HG03139 (cell line): ENCODE data around the gene LIPC.

Experiments used
- ATAC-seq: cut with Tn5 transposase; IDR thresholded peaks from one replicate; pipeline ENCODE4 v1.9.1; 2021; ENCODE audit not compliant: unreplicated experiment

The LIPC gene

GRCh38 chr15:58530056-58530590, 98.3 kb downstream of the LIPC start:
- ATAC-seq: no peak

DNA sequence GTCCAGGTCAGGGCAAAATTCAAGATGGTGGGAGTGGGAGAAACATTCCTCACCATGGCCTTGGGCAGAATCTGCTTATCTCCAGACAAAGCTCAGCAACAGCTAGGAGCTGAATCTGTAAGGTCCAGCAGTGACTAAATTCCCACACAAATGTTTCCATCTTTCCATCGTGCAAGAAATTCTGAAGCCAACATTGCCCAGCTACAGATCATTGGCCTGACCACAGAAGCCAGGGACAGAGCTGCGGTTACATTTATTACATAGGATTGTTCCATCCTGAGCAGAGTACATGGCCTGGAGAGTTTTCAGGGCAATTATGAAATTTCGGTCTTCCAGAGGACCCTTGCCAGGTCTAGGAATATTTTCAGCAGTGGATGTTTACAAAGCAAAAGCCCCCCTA, 100.3 kb downstream of the LIPC start:
- no peak for ATAC-seq

- no peak for ATAC-seq
Observed at GRCh38 chr15:58534556-58534955, 102.8 kb downstream of the LIPC start.

DNA sequence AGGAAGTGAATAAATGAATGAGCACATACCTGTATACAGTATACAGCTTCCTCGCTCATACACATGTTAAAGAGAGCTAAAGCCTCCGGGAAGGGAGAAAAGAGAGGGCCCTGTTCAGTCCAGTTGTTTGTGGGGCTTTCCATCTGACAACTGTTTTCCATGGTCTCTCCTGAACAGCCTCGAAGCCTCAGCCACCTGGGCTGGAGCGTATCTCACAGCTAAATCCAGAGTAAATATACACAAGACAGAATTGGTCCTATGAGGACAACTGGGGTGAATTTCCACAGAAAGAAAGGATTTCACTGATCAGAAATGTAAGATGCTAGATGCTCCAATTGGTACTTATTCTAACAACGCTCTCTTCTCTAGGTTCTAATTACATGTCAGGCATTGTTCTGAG, 103.5 kb downstream of the LIPC start:
- no peak for ATAC-seq

GRCh38 chr15:58535894-58536293, 104.1 kb downstream of the LIPC start:
- ATAC-seq: no peak

DNA sequence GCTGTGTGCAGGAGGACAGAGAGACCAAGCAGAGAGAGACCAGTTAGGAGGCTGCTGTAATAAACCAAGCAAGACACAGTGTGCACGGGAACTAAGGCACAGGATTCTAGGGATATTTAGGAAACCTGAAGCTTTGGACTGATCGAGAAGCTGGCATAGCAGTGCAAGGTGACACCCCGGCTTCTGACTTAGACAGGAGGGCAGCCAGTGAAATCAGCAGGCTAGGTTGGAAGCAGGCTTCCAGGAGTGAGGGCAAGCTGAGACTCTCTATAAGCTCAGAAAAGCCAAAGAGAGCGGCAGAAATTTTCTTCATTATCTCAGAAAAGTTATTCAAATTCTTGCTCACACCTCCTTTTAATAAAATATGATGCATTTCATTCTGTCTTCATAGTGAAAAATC, 104.6 kb downstream of the LIPC start:
- no peak for ATAC-seq

DNA sequence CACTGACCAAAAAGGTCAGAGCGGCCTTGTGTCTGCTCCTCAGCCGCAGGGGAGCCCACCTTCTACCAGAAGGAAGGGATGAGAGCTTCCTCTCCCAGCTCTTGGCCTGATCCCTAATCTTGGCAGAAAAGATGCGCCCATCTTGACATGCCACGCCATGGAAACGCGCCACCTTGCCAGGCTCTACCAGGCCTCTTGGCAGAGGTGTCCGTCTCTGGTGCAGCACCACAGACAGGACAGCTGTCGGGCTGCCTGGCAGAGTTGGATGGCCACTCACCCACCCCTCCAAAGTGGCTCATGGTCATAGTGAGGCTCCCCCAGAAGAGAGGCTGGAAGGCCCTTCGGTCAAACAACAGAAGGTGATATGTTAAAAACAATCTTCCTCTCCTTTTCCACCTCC, 105.2 kb downstream of the LIPC start:
- no peak for ATAC-seq

GRCh38 chr15:58538225-58538727, 106.5 kb downstream of the LIPC start:
- ATAC-seq: no peak

DNA sequence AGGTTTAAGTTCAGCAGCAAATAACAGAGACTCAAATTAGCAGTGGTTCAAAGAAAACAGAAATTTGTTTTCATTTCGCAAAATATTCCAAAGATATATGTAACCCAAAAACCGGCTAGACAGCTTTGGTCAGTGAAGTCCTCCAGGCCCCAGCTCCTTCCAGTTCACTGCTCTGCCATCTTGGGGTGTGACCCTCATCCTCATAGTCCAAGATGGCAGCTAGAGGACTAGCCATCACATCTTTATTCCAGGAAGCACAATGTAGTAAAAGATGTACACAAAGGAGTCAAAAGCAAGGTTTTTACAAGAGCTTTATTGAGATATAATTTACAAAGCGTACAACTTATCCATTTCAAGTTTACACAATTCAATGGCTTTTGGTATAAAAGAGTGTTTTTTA, 107.1 kb downstream of the LIPC start:
- no peak for ATAC-seq

DNA sequence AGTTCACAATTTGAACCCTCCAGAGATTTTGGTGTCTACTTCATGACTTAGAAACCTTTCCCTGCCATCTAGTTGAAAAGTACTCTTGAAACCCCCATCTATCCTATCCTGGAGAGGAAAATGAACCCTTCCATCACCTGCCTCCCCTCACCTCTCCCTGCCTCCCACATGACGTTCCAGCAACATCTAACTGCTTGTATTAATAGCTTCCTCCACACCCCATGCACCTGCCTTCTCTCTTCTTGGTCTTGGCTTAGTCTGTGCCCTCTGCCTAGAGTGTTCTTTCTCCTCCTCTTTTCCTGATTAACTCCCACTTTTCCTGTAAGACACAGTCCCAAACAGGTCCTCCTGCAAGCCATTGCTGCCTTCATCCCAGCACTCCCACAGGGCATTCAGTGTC, 107.8 kb downstream of the LIPC start:
- ATAC-seq: no peak

- no peak for ATAC-seq
Observed at GRCh38 chr15:58541410-58542087, 109.8 kb downstream of the LIPC start.

DNA sequence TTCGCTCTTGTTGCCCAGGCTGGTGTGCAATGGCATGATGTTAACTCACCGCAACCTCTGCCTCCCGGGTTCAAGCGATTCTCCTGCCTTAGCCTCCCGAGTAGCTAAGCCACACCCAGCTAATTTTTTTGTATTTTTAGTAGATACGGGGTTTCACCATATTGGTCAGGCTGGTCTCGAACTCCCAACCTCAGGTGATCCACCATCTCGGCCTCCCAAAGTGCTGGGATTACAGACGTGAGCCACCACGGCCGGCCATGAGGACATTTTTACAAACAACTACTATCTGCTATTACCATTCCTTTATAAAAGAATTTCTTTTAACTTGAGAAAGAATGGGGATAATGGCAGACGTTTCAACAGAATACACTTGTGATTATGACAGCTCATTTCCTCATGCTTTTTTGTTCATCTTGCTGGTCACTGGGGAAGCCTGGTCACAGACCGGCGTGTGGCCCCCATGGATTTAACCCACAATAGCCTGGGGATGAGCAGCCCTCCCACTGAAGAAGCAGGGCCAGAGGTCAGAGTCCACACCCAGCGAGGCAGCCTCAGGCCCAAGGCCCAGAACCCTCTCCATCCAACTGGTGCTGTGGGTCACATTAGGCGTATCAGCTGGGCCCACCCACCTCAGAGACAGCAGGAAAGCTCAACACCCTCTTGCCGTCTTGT, 112.0 kb downstream of the LIPC start:
- no peak for ATAC-seq

GRCh38 chr15:58544756-58545155, 113.0 kb downstream of the LIPC start:
- ATAC-seq: no peak

- ATAC-seq: no peak
Observed at GRCh38 chr15:58545307-58546065, 113.7 kb downstream of the LIPC start.

GRCh38 chr15:58546066-58546591, 114.3 kb downstream of the LIPC start:
- no peak for ATAC-seq

DNA sequence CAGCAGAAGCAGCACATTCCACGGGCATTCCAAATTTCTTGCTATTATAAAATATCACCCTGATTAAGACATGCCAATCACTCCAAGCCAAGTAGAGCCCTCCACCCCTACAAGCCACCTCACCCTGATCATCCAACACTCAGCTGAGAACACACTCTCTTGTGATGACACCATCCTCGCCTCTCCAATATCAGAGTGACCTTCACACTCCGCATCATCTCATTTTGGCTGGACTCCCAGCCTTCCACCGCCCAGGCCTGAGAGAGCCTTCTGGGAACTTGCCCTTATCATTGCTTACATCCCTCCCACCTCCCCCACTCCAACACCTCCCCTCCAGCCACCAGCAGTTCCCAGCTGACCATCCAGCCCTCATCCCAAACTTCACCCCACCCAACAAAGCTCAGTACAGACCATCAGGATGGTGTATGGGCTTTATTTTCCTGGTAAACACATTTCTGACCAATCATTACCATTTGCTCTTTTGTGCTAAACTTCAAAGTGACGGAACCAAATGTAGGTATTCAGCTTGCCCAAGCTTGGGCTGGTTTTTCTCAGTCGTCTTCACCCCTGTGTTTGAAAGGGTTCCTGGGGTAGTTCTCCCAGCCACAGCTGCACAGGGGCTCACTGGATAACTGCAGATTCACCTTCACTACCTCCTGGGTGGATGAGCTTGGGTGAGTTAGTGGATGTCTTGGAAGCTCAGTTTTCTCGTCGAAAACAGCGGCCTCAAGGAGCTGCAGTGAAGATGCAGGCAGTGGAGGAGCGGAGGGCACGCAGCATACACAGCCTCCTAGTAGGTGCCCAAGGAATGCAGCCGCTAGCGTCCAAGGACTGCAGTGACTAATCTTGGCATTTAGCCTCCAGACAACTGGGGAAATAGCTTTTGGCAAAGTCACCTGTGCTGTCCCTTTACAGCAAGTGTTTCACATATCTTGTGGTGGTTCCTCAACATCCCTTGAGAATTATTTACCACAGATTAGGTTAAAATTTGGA, 115.1 kb downstream of the LIPC start:
- ATAC-seq: no peak

DNA sequence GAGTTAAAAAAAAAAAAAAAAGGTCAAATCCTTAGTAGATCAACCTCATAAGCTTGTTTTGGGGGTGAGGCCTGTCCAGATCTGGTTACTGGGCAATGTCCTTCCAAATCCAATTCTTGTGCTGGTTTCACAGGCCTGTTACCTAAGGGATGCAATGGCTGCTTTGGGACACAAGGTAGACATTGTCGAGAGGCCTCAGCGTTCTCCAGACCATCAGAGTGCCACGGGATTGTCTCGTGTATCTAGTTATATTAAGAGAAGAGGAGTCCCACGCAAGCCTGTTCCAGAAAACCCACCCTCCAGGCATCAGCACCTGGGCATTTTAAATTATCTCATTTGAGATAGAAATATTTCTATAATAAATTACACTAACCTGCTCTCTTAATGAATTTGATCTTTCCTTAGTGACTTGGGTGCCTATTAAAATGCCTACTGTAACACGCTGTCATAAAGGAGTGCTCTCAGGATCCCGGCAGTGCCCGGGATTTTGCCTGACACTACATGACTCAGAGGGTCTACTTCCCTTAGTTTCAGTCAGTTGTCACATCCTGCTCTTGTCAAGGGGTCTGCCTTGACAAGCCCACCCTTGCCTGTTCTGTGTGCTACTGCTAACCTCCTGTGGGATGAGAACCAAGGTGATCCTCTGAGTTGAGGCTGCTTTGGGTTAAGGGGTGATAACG, 116.0 kb downstream of the LIPC start:
- no peak for ATAC-seq

- ATAC-seq: no peak
Observed at GRCh38 chr15:58548308-58549012, 116.7 kb downstream of the LIPC start.
